ENCODE measurements around the gene PDE4D.
A peak's percentile ranks its signal among the peaks of the same experiment; 100 is the strongest.

The PDE4D gene

DNA sequence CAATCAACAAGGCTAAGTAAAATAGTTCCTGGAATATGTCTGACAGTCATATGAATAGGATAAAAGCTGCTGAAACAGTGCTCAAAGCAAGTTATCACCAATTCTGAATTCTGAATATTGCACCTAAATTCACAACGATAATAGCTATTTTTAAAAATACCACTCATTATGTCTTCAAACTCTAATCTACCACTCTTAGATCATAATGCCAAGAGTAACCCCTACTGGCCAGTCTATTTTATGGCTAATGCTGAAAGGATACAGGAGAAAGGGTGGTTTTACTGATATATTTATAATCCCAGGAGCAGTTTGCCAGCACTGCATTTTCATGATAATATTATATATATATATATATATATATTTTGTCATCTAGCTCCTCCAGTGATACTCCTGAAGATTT is 232.8 kb downstream of the PDE4D start:
- DNase-seq (ENCODE audit: low read depth, low spot score), result peak; percentile 62

GRCh38 chr5:59656351-59657254 is 236.9 kb downstream of the PDE4D start:
- no peak for DNase-seq (ENCODE audit: low read depth, low spot score)
- in situ Hi-C loops (cut with HindIII; ENCODE audit: low sequenced_read_pairs), result no loop called here
- TF ChIP-seq, protein P1, sequence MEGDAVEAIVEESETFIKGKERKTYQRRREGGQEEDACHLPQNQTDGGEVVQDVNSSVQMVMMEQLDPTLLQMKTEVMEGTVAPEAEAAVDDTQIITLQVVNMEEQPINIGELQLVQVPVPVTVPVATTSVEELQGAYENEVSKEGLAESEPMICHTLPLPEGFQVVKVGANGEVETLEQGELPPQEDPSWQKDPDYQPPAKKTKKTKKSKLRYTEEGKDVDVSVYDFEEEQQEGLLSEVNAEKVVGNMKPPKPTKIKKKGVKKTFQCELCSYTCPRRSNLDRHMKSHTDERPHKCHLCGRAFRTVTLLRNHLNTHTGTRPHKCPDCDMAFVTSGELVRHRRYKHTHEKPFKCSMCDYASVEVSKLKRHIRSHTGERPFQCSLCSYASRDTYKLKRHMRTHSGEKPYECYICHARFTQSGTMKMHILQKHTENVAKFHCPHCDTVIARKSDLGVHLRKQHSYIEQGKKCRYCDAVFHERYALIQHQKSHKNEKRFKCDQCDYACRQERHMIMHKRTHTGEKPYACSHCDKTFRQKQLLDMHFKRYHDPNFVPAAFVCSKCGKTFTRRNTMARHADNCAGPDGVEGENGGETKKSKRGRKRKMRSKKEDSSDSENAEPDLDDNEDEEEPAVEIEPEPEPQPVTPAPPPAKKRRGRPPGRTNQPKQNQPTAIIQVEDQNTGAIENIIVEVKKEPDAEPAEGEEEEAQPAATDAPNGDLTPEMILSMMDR (IDR thresholded peaks at IDR 0.05; ENCODE audit: low read depth, low read length), result no peak
- no peak overlapping the region for H3K4me3 ChIP-seq (ENCODE audit: low read depth, low read length)

More for the DNA sequence above, 232.8 kb downstream of the PDE4D start:
- TF ChIP-seq, protein P1 (IDR thresholded peaks at IDR 0.05; ENCODE audit: low read depth, low read length), result peak; percentile 62
- in situ Hi-C loops (cut with HindIII; ENCODE audit: low sequenced_read_pairs), result no loop called here
- no peak overlapping the region for H3K4me3 ChIP-seq (ENCODE audit: low read depth, low read length)

DNA sequence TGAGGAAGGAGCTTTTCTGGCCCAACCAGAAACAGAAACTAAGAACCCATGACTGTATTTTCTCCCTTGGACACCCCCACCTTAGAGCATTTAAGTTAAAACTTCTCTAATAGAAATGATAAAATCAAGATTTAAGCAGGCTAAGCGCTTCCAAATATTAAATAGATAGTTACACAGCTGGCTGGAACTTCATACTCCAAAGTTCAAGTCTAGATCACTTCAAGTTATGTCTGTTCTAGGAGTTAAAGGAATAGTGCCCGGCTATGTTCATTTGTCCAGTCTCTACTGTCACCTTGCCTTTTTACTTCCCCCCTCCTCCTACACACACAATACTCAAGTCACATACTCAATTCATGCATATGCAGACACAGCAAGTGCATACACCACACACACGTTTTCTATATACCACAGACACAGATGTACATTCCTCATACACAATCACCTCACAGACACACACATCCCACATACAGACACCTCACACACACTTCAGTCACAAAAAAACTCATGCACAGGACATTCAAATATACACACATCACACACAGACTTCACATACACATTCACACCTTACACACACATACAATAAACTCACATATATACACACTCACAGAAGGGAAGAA is 237.7 kb downstream of the PDE4D start:
- in situ Hi-C loops (cut with HindIII; ENCODE audit: low sequenced_read_pairs), result no loop called here
- no peak for DNase-seq (ENCODE audit: low read depth, low spot score)
- TF ChIP-seq, protein P1 (IDR thresholded peaks at IDR 0.05; ENCODE audit: low read depth, low read length), result no peak
- H3K4me3 ChIP-seq (ENCODE audit: low read depth, low read length), result no peak overlapping the region

DNA sequence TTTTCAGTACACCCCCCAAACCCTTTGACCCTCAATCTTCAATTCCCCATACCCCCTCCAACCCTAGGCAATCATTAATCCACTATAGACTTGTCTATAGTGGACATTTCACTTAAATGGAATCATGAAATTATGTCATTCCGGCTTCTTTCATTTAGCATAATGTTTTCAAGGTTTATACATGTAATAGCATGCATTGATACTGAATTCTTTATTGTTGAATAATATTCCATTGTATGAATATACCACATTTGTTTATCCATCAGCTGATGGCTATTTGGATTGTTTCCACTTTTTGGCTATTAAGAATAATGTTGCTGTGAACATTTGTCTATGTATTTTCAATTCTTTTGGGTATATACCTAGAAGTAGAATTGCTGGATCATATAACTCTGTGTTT is 238.8 kb downstream of the PDE4D start:
- DNase-seq (ENCODE audit: low read depth, low spot score), result no peak
- H3K4me3 ChIP-seq (ENCODE audit: low read depth, low read length), result no peak overlapping the region
- in situ Hi-C loops (cut with HindIII; ENCODE audit: low sequenced_read_pairs), result no loop called here
- TF ChIP-seq, protein P1 (IDR thresholded peaks at IDR 0.05; ENCODE audit: low read depth, low read length), result no peak

DNA sequence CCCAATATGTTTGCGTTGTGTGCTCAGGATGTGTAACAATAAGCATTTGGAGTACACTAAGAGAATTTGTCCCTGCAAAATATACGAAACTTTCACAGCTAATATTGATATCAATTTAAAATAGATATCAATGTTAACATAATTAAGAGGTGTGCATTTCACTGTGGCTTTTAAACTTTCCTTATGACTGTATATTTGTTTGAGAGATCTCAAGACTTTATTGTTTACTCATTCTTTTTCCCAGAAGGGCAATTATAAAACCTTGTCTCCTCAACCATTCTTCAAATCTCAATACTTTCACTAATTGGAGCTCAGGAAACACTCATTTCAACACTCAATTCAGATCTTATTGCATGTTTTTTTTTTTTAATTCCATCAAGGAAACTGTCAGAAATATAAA is 241.1 kb downstream of the PDE4D start:
- in situ Hi-C loops (cut with HindIII; ENCODE audit: low sequenced_read_pairs), result no loop called here

More for the DNA sequence above, 241.1 kb downstream of the PDE4D start:
- TF ChIP-seq, protein P1 (IDR thresholded peaks at IDR 0.05; ENCODE audit: low read depth, low read length), result no peak
- H3K4me3 ChIP-seq (ENCODE audit: low read depth, low read length), result no peak overlapping the region
- DNase-seq (ENCODE audit: low read depth, low spot score), result no peak

Measured in astrocyte of the spinal cord (primary cell).